ENCODE measurements around the gene OCEL1.

The OCEL1 gene

DNA sequence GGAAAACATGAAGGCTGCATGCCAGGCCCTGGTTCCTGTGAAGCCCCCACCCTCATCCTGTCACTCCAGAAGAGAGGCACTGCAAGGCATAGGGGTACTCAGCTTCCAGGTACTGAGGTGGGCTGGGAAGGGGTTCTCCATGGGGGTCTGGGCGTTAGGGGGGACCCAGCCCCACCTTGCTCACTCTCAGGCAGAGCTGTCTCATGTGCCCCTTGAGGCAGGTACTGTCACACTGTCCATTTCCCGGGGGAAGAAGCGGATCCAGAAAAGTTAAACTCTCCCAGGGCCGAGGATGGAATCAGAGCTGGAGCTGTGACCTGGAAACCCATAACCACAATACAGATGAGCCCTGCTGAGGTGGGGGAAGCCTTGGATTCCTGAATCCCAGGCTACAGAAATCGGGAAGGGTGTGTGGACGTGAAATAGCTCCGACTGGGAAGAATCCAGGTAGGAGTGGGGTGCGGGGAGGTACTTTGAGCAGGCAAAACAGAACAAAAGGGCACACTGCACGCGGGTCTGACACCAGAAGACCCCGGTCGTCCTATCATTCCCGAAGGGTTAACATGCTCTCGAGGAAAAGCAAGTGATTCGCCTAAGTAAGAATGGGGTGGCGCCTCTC is 11.4 kb upstream of the OCEL1 start:
- Histone ChIP-seq H3K79me2 (ENCODE audit: low read length) (0 out of 2 replicates have a peak, but pooled peaks cover 3% of the 10 kb centered on the region), H3K4me3 (ENCODE audit: low read length) (peak overlapping the region; percentile 79), H3K36me3 (replicated peaks; ENCODE audit: insufficient read depth, low read length) (no peaks in the 10 kb centered on the region), H3K27me3 (replicated peaks; ENCODE audit: insufficient read depth, low read length) (no peaks in the 10 kb centered on the region), H2AFZ (ENCODE audit: low read length) (peak overlapping the region; percentile 77), H3K27ac (ENCODE audit: low read length) (peak overlapping the region; percentile 62; the same call in 1 of the 2 replicates), H3K9me3 (replicated peaks; ENCODE audit: insufficient read depth, low read length) (no peaks in the 10 kb centered on the region), H3F3A (ENCODE audit: insufficient read depth, low read length) (peaks cover 7% of the 10 kb centered on the region; the same call in 1 of the 2 replicates), H3K4me1 (ENCODE audit: low read length) (peaks cover 8% of the 10 kb centered on the region; the same call in 1 of the 2 replicates), H3K4me2 (ENCODE audit: low read depth, low read length) (peak overlapping the region; percentile 92), H3K9ac (ENCODE audit: low read length) (peak overlapping the region; percentile 85; the same call in 1 of the 2 replicates), H3K9me2 (replicated peaks; ENCODE audit: insufficient read depth, low read length) (no peaks in the 10 kb centered on the region), H4K20me1 (ENCODE audit: insufficient read depth, low read length) (no peaks in the 10 kb centered on the region)
- DNase-seq: no peak
- TF ChIP-seq, protein P1, sequence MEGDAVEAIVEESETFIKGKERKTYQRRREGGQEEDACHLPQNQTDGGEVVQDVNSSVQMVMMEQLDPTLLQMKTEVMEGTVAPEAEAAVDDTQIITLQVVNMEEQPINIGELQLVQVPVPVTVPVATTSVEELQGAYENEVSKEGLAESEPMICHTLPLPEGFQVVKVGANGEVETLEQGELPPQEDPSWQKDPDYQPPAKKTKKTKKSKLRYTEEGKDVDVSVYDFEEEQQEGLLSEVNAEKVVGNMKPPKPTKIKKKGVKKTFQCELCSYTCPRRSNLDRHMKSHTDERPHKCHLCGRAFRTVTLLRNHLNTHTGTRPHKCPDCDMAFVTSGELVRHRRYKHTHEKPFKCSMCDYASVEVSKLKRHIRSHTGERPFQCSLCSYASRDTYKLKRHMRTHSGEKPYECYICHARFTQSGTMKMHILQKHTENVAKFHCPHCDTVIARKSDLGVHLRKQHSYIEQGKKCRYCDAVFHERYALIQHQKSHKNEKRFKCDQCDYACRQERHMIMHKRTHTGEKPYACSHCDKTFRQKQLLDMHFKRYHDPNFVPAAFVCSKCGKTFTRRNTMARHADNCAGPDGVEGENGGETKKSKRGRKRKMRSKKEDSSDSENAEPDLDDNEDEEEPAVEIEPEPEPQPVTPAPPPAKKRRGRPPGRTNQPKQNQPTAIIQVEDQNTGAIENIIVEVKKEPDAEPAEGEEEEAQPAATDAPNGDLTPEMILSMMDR (IDR thresholded peaks at IDR 0.05; ENCODE audit: low read length): no peak
- TF ChIP-seq EZH2 (optimal IDR thresholded peaks at IDR 0.05; ENCODE audit: low read depth, low read length) (no peak), EZH2phosphoT487 (IDR thresholded peaks at IDR 0.05; ENCODE audit: low read length) (no peak)

DNA sequence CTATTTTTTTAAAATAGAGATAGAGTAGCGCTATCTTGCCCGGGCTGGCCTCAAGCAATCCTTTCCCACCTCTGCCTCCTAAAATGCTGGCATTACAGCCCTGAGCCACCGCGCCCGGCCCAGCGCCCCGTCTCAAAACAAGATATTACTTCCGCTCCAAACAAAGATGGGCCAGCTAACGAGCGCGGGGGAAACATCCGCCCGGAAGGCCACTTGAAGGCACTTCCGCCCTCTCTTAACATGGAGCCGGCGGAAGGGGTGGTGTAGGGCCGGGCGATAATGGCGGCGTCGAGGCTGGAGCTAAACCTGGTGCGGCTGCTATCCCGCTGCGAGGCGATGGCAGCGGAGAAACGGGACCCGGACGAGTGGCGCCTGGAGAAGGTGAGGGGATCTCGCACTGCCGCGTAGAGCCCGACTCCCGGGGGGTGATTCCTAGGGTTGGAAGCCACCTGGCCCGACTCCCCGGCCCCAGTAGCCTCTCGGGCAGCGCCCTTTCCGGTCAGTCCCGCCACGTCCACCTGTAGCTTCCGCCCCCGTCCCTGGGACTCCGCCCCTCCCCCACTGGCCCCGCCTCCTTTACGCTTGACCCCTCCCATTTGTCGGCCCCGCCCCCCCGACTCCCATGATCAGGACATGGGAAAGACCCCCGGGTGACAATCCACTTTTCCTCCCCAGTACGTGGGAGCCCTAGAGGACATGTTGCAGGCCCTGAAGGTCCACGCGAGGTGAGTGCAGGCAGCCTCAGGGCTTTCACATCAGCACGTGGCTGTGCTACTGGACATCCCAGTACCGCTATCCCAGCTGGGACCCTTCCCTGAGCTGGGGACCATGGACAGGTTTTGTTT is 10.7 kb upstream of the OCEL1 start, which contains the start of gene USE1:
Gene USE1, plus strand, starts transcription at position 231 of the 845 bp plus-strand sequence. Its CDS starts 49 bp downstream, at position 280.
- TF ChIP-seq, protein P1 (IDR thresholded peaks at IDR 0.05; ENCODE audit: low read length): no peak
- TF ChIP-seq EZH2phosphoT487 (IDR thresholded peaks at IDR 0.05; ENCODE audit: low read length): no peak
- no peak for TF ChIP-seq EZH2 (optimal IDR thresholded peaks at IDR 0.05; ENCODE audit: low read depth, low read length)
- Histone ChIP-seq H2AFZ (ENCODE audit: low read length) (peak within 1 kb of the TSS; percentile 77), H3K36me3 (replicated peaks; ENCODE audit: insufficient read depth, low read length) (no peaks in the 10 kb centered on the region), H3F3A (ENCODE audit: insufficient read depth, low read length) (peaks cover 7% of the 10 kb centered on the region; the same call in 1 of the 2 replicates), H3K9me3 (replicated peaks; ENCODE audit: insufficient read depth, low read length) (no peaks in the 10 kb centered on the region), H4K20me1 (ENCODE audit: insufficient read depth, low read length) (no peaks in the 10 kb centered on the region), H3K4me1 (ENCODE audit: low read length) (peaks cover 8% of the 10 kb centered on the region; the same call in 1 of the 2 replicates), H3K27ac (ENCODE audit: low read length) (peak within 1 kb of the TSS; percentile 62; the same call in 1 of the 2 replicates), H3K27me3 (replicated peaks; ENCODE audit: insufficient read depth, low read length) (no peaks in the 10 kb centered on the region), H3K79me2 (ENCODE audit: low read length) (0 out of 2 replicates have a peak, but pooled peaks cover 3% of the 10 kb centered on the region), H3K9ac (ENCODE audit: low read length) (peak within 1 kb of the TSS; percentile 85), H3K9me2 (replicated peaks; ENCODE audit: insufficient read depth, low read length) (no peaks in the 10 kb centered on the region), H3K4me2 (ENCODE audit: low read depth, low read length) (peak within 1 kb of the TSS; percentile 92), H3K4me3 (ENCODE audit: low read length) (peak within 1 kb of the TSS; percentile 79)
- DNase-seq: peak; percentile 89

DNA sequence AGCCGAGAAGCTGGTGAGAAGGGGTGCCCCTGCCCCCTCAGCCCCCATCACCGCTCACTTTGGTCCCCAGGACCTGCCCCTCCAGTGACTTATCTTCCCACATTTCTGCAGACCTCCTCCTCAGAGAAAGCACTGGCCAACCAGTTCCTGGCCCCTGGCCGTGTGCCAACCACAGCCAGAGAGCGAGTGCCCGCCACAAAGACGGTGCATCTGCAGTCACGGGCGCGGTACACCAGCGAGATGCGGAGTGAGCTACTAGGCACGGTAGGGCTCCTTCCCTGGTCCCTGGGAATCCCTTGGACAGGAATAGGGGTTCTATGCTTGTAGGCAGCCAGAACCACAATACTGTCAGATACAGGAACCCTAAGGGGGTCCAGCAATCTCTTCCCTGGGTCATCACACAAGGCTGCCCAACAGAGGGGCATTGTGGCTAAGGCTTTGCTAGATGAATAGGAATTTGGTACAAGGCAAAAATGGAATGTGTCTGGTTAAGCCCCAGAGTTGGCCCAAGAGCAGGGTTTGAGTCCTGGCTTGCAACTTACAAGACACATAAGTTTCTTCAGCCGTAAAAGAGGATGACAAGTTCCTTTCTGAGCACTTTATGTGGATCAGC is 9.9 kb upstream of the OCEL1 start:
- H3K79me2 ChIP-seq (ENCODE audit: low read length): 0 out of 2 replicates have a peak, but pooled peaks cover 3% of the 10 kb centered on the region
- no peaks in the 10 kb centered on the region for H3K36me3 ChIP-seq (replicated peaks; ENCODE audit: insufficient read depth, low read length)
- H4K20me1 ChIP-seq (ENCODE audit: insufficient read depth, low read length): no peaks in the 10 kb centered on the region
- no peak overlapping the region for H3K27ac ChIP-seq (ENCODE audit: low read length)
- H3K4me1 ChIP-seq (ENCODE audit: low read length): peaks cover 8% of the 10 kb centered on the region; the same call in 1 of the 2 replicates
- H3K9ac ChIP-seq (ENCODE audit: low read length): no peak overlapping the region
- peak overlapping the region; percentile 77; the same call in 1 of the 2 replicates for H2AFZ ChIP-seq (ENCODE audit: low read length)
- H3F3A ChIP-seq (ENCODE audit: insufficient read depth, low read length): peaks cover 7% of the 10 kb centered on the region; the same call in 1 of the 2 replicates
- no peaks in the 10 kb centered on the region for H3K27me3 ChIP-seq (replicated peaks; ENCODE audit: insufficient read depth, low read length)
- TF ChIP-seq EZH2phosphoT487 (IDR thresholded peaks at IDR 0.05; ENCODE audit: low read length) (no peak), EZH2 (optimal IDR thresholded peaks at IDR 0.05; ENCODE audit: low read depth, low read length) (no peak)
- H3K9me2 ChIP-seq (replicated peaks; ENCODE audit: insufficient read depth, low read length): no peaks in the 10 kb centered on the region
- peak overlapping the region; percentile 92; the same call in 1 of the 2 replicates for H3K4me2 ChIP-seq (ENCODE audit: low read depth, low read length)
- H3K4me3 ChIP-seq (ENCODE audit: low read length): peak overlapping the region; percentile 79; the same call in 1 of the 2 replicates
- DNase-seq: no peak
- no peaks in the 10 kb centered on the region for H3K9me3 ChIP-seq (replicated peaks; ENCODE audit: insufficient read depth, low read length)

Measured in MM.1S (cell line).